Esophagus muscularis mucosa (tissue), 4 donors: Measurements from ENCODE around the gene MTURN. TPM values are rescaled to one million over a fixed set of nuclear protein-coding genes. Genes with fewer than 3 reads are reported as not detected.

Experiments
- DNase-seq: peaks from one replicate; pipeline ENCODE4 v3.0.0-alpha.2; 2017; ENCODE audit errors: extremely low spot score
- H3K27ac ChIP-seq, 4 donors: fragments of 200-600 bp; sonication (generic); replicated peaks in 1 of 4; 1 replicate in 3 of 4; 2 replicates in 1 of 4; pipeline ENCODE4 v1.5.1; 2016 to 2019; ENCODE audit warnings: mild to moderate bottlenecking in 1 of 4
- H3K27me3 ChIP-seq, 4 donors: fragments of 200-600 bp; sonication (generic); one replicate each; pipeline versions ENCODE4 v1.5.1 to v1.6.0; 2016 to 2019
- H3K36me3 ChIP-seq, 4 donors: fragments of 200-600 bp; sonication (generic); one replicate each; pipeline ENCODE4 v1.5.1; 2016 to 2019
- H3K4me1 ChIP-seq, 4 donors: fragments of 200-600 bp; sonication (generic); one replicate each; pipeline ENCODE4 v1.5.1; 2016 to 2019
- H3K4me3 ChIP-seq, 4 donors: fragments of 200-600 bp; sonication (generic); 1 replicate in 2 of 4; 2 replicates in 2 of 4; pipeline ENCODE4 v1.5.1; 2016 to 2019; ENCODE audit warnings: mild to moderate bottlenecking in 4 of 4, moderate library complexity in 1 of 4
- H3K9me3 ChIP-seq, 4 donors: fragments of 200-600 bp; sonication (generic); 1 replicate in 3 of 4; 2 replicates in 1 of 4; pipeline ENCODE4 v1.5.1; 2016 to 2019
- EP300 ChIP-seq: sonication (generic); formaldehyde crosslinking; IDR thresholded peaks from one replicate; pipeline ENCODE4 v1.6.1; 2017; ENCODE audit warnings: antibody characterized with exemption
- POLR2A ChIP-seq: fragments of 450-650 bp; IDR thresholded peaks from one replicate; pipeline ENCODE4 v1.6.1; 2017; ENCODE audit warnings: antibody characterized with exemption, moderate library complexity, mild to moderate bottlenecking, low read depth
- POLR2AphosphoS5 ChIP-seq, 2 donors: sonication (generic); formaldehyde crosslinking; IDR thresholded peaks; one replicate each; pipeline ENCODE4 v1.6.1; 2017; ENCODE audit warnings: antibody characterized with exemption in 2 of 2
- WGBS: methylation state at CpG from one replicate; pipeline ENCODE4 v1.1.5; 2018; 5-methylcytosine and 5-hydroxymethylcytosine counted together
- intact Hi-C: fragments of 100-400 bp; cut with DNase I; formaldehyde crosslinking; loops from one replicate; pipeline ENCODE4 v1.15.1; 2023
- small RNA-seq, 3 donors: library from RNA; depleted of rRNA; stranded (forward); fragments of <200 nt; gene quantifications; one replicate each; pipeline ENCODE3, GENCODE V24; 2016
- total RNA-seq, 4 donors: library from RNA; depleted of rRNA; stranded (reverse); fragments of >200 nt; gene quantifications; one replicate each; pipeline versions ENCODE4 v1.1.0 to v1.2.1, GENCODE V29; 2016
- TF ChIP-seq, protein P1 (sequence below), 3 experiments: fragments of 200-600 bp in 2 of 3; fragments of 450-650 bp in 1 of 3; sonication (generic) in 2 of 3; IDR thresholded peaks; one replicate each; pipeline ENCODE4 v1.5.1; 2017 to 2019; ENCODE audit warnings: antibody characterized with exemption in 3 of 3, mild to moderate bottlenecking in 2 of 3, moderate library complexity in 1 of 3

Gene MTURN
- total RNA-seq, 4 donors from 2014 or later: 158 to 249 (median 196) TPM

DNA sequence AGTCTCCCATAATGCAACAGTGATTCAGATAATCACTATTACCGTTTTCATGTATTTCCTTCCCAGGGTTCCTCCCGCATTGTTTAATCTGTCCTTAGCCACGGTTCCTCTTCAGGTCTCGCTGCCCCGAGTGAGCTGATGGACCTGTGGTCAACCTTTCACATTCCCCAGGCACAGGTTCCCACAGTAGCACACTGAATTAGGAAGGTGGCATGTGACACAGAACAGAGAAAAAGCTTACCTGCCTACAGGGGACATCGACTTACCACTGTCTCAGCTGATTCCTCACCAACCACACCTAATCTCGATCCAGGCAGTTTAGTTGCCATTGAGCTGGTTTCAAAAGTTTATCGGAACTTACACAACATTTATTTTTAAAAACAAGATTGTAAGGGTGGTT, 72.2 kb downstream of the MTURN start:
- DNase-seq: peak; percentile 80
- no peak overlapping the region for H3K4me3 ChIP-seq
- peaks cover 0 to 20% (median 13%) of the 10 kb centered on the region in 4 donors for H3K4me1 ChIP-seq
- H3K27ac ChIP-seq: no peak overlapping the region
- no peaks in the 10 kb centered on the region for H3K36me3 ChIP-seq
- TF ChIP-seq, protein P1, sequence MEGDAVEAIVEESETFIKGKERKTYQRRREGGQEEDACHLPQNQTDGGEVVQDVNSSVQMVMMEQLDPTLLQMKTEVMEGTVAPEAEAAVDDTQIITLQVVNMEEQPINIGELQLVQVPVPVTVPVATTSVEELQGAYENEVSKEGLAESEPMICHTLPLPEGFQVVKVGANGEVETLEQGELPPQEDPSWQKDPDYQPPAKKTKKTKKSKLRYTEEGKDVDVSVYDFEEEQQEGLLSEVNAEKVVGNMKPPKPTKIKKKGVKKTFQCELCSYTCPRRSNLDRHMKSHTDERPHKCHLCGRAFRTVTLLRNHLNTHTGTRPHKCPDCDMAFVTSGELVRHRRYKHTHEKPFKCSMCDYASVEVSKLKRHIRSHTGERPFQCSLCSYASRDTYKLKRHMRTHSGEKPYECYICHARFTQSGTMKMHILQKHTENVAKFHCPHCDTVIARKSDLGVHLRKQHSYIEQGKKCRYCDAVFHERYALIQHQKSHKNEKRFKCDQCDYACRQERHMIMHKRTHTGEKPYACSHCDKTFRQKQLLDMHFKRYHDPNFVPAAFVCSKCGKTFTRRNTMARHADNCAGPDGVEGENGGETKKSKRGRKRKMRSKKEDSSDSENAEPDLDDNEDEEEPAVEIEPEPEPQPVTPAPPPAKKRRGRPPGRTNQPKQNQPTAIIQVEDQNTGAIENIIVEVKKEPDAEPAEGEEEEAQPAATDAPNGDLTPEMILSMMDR (IDR thresholded peaks at IDR 0.05): no peak
- TF ChIP-seq POLR2A: no peak
- TF ChIP-seq POLR2AphosphoS5 (IDR thresholded peaks at IDR 0.05): no peak
- no peak for TF ChIP-seq EP300
- H3K27me3 ChIP-seq: no peaks in the 10 kb centered on the region
- 81% methylated on average over 8 of the region's 8 CpGs for WGBS
- intact Hi-C loops: no loop called here
- no peaks in the 10 kb centered on the region for H3K9me3 ChIP-seq

- 96% methylated on average over 4 of the region's 4 CpGs for WGBS
- Histone ChIP-seq H3K4me3 (no peak overlapping the region), H3K9me3 (no peaks in the 10 kb centered on the region), H3K36me3 (no peaks in the 10 kb centered on the region), H3K27me3 (no peaks in the 10 kb centered on the region), H3K4me1 (peaks cover 0 to 19% (median 11%) of the 10 kb centered on the region in 4 donors), H3K27ac (no peak overlapping the region)
- no peak for TF ChIP-seq POLR2A
- TF ChIP-seq, protein P1 (IDR thresholded peaks at IDR 0.05): no peak
- no peak for TF ChIP-seq EP300
- TF ChIP-seq POLR2AphosphoS5 (IDR thresholded peaks at IDR 0.05): no peak
- peak; percentile 34 for DNase-seq
- intact Hi-C loops: no loop called here
Measured at GRCh38 chr7:30207376-30207775, 72.6 kb downstream of the MTURN start.

GRCh38 chr7:30209951-30210350, 75.2 kb downstream of the MTURN start:
- intact Hi-C loops: no loop called here
- Histone ChIP-seq H3K27me3 (no peaks in the 10 kb centered on the region), H3K4me3 (no peak overlapping the region), H3K4me1 (peaks cover 0 to 17% (median 11%) of the 10 kb centered on the region in 4 donors), H3K9me3 (no peaks in the 10 kb centered on the region), H3K27ac (no peak overlapping the region), H3K36me3 (no peaks in the 10 kb centered on the region)
- DNase-seq: peak; percentile 60
- TF ChIP-seq EP300 (no peak), POLR2A (no peak), POLR2AphosphoS5 (IDR thresholded peaks at IDR 0.05) (no peak)
- TF ChIP-seq, protein P1 (IDR thresholded peaks at IDR 0.05): no peak
- WGBS: 95% methylated on average over 5 of the region's 5 CpGs

Small RNA genes lying within 50 kb of the gene (small RNA-seq; reads per million reads assigned to genes)
- 0 reads per million in 3 donors for gene RPS27P16

Other genes starting within 250 kb of the MTURN start
- 100 to 1,000 TPM in 1 of 4 donors, 10 to 100 TPM in 3; 63.6 to 105 (median 83.8) TPM for gene SCRN1, start 145.2 kb upstream of the MTURN start, total RNA-seq
- gene FKBP14, start 108.3 kb upstream of the MTURN start, total RNA-seq: 1 to 10 TPM; 6.3 to 8.3 (median 7.0) TPM
- gene PLEKHA8, start 106.6 kb upstream of the MTURN start, total RNA-seq: 10 to 100 TPM in 2 of 4 donors, 1 to 10 TPM in 2; 6.6 to 11.9 (median 10.2) TPM
- 10 to 100 TPM; 16.9 to 23.5 (median 20.2) TPM for gene ZNRF2, start 149.6 kb downstream of the MTURN start, total RNA-seq